Metanephros (tissue), 1 donor: Measurements from ENCODE around the gene GOLGA7B. TPM values are rescaled to one million over a fixed set of nuclear protein-coding genes. Genes with fewer than 3 reads are reported as not detected.

ENCODE experiments used
- total RNA-seq: library from RNA; depleted of rRNA; stranded (reverse); fragments of >200 nt; gene quantifications from one replicate; pipeline ENCODE4 v1.2.3, GENCODE V29; 2014

Gene GOLGA7B
- 0.35 TPM for total RNA-seq

GRCh38 chr10:97849687-97850402, at the start of gene GOLGA7B:
GOLGA7B (plus strand) TSS chr10:97849843; CDS start chr10:97850304, 461 bp downstream.

Other genes starting within 250 kb of the GOLGA7B start
- 8.6 TPM for gene MORN4, start 216.3 kb upstream of the GOLGA7B start, total RNA-seq
- gene PI4K2A, start 209.2 kb upstream of the GOLGA7B start, total RNA-seq, result 16.2 TPM
- gene AVPI1, start 162.6 kb upstream of the GOLGA7B start, total RNA-seq, result 9.9 TPM
- 22.9 TPM for gene MARVELD1, start 136.1 kb upstream of the GOLGA7B start, total RNA-seq
- 25.2 TPM for gene ZFYVE27, start 112.7 kb upstream of the GOLGA7B start, total RNA-seq
- gene SFRP5, start 77.8 kb upstream of the GOLGA7B start, total RNA-seq, result 0.58 TPM
- 14.3 TPM for gene CRTAC1, start 180.8 kb downstream of the GOLGA7B start, total RNA-seq